Measurements from ENCODE around the gene NCS1. TPM values are rescaled to one million over a fixed set of nuclear protein-coding genes. Genes with fewer than 3 reads are reported as not detected.

Gene NCS1
- total and polyA plus RNA-seq, 9 of the 15 experiments (the other 6 are each of a cell fraction or from before 2014, with no cell fraction given): 0.28 to 27.0 (median 9.6) TPM

DNA sequence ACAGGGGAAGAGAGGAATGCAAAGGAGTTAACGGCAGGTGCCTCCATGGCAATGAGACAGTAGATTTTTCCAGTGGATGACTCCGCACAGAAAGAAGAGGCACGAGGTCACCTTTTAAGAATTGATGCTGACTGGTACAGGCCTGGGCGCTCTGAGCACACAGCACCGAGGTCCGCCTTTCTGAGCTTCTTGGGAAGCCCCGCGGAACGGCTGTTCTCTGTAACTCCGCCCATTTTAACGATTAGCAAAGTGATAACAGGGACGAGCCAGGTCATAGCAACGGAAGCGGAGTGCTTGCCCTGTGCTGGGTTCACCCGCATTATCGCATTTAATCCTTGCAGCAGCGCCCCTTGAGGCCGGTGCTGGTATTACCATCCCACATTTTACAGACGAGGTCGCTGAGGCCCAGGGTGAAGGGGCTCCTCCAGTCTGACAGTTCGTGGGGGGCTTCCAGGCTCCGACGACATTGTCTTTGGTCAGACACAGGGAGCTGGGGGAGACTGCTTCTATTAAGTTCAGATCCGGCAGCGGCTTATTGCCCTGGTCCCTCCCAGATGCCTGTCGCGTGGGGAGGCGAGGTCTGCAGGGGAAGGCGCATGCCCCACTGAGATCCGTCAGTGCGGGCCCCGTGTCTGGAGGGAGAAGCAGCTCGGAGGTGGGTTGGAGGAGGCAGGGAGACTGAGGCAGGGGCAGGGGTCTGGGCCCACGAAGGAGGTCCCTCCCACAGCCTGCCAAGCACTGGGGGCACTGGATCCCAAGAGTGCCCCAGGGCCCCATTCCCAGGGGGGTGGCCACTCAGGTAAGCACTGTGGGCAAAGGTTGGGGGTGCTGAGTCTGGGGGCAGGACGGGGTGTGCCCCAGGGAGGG, 71.0 kb downstream of the NCS1 start (continued):
- TF ChIP-seq SMC3 (conservative IDR thresholded peaks at IDR 0.05; ENCODE audit: insufficient read depth, low read depth, low read length): 0 out of 2 replicates have a peak, but pooled peaks have one; percentile 20
- no peak for TF ChIP-seq SMAD1 (IDR thresholded peaks at IDR 0.05; ENCODE audit: low read depth, low read length, partially characterized antibody)
- 0 out of 2 replicates have a peak, but pooled peaks have one; percentile 8 for TF ChIP-seq C11orf30 (IDR thresholded peaks at IDR 0.05; ENCODE audit: low read depth)
- TF ChIP-seq MYC (IDR thresholded peaks at IDR 0.05; ENCODE audit: low read depth, low read length): peak; percentile 30; the same call in 1 of the 2 replicates
- no peak for TF ChIP-seq MYC (CRISPR knock-in tag; IDR thresholded peaks at IDR 0.05; ENCODE audit: borderline replicate concordance, low read depth)
- TF ChIP-seq, protein P1, sequence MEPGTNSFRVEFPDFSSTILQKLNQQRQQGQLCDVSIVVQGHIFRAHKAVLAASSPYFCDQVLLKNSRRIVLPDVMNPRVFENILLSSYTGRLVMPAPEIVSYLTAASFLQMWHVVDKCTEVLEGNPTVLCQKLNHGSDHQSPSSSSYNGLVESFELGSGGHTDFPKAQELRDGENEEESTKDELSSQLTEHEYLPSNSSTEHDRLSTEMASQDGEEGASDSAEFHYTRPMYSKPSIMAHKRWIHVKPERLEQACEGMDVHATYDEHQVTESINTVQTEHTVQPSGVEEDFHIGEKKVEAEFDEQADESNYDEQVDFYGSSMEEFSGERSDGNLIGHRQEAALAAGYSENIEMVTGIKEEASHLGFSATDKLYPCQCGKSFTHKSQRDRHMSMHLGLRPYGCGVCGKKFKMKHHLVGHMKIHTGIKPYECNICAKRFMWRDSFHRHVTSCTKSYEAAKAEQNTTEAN (CRISPR knock-in tag; IDR thresholded peaks at IDR 0.05): no peak
- TF ChIP-seq CTBP1 (IDR thresholded peaks at IDR 0.05; ENCODE audit: borderline replicate concordance): peak; percentile 66; the same call in 1 of the 2 replicates
- peak; percentile 69 for TF ChIP-seq CXXC5 (CRISPR knock-in tag; IDR thresholded peaks at IDR 0.05)
- TF ChIP-seq CREM (IDR thresholded peaks at IDR 0.05; ENCODE audit: low read depth): 0 out of 2 replicates have a peak, but pooled peaks have one; percentile 21
- peak; percentile 30 for TF ChIP-seq HNRNPLL (IDR thresholded peaks at IDR 0.05; ENCODE audit: low read depth, low read length, poor library complexity, severe bottlenecking)
- TF ChIP-seq JUND (IDR thresholded peaks at IDR 0.05; ENCODE audit: borderline replicate concordance, low read depth, low read length): peak; percentile 56; the same call in 1 of the 2 replicates
- no peak for TF ChIP-seq JUND (tag; IDR thresholded peaks at IDR 0.05; ENCODE audit: borderline replicate concordance, low read depth, low read length)
- TF ChIP-seq NR2C1 (IDR thresholded peaks at IDR 0.05): peak; percentile 27; the same call in 1 of the 2 replicates
- TF ChIP-seq NR2C1 (tag; IDR thresholded peaks at IDR 0.05): no peak
- peak in 1 of 2 experiments; percentile 29; a peak in 1 of 4 replicates for TF ChIP-seq NRF1 (conservative IDR thresholded peaks at IDR 0.05 in 1 of 2, IDR thresholded peaks at IDR 0.05 in 1 of 2)

Measured in K562 (cell line).